ENCODE results near the gene UNK. TPM values are rescaled to one million over a fixed set of nuclear protein-coding genes. Genes with fewer than 3 reads are reported as not detected.

Gene UNK
- total RNA-seq, 1 donor from 2014 or later, result 61.2 TPM

DNA sequence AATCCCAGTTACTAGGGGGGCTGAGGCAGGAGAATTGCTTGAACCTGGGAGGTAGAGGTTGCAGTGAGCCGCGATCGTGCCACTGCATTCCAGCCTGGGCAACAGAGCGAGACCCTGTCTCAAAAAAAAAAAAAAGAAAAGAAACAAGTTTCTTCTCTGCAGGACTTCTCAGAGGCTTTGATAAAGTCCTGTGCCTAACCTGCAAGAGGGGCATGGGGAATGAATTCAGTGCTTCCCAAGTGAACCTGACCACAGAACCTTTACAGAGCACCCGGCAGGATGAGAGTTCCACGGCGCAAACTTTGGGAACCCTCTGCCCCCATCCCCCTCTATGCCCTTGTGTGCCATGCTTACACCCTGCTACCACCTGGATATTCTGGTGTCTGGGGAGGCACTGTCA, 45.4 kb upstream of the UNK start:
- Mint-ChIP-seq H3K27me3 (no peaks in the 10 kb centered on the region), H3K27ac (no peak overlapping the region), H3K36me3 (ENCODE audit: low read depth) (no peaks in the 10 kb centered on the region), H3K9me3 (no peaks in the 10 kb centered on the region), H3K4me1 (peaks cover 12% of the 10 kb centered on the region), H3K4me3 (no peak overlapping the region)
- TF ChIP-seq, protein P1, sequence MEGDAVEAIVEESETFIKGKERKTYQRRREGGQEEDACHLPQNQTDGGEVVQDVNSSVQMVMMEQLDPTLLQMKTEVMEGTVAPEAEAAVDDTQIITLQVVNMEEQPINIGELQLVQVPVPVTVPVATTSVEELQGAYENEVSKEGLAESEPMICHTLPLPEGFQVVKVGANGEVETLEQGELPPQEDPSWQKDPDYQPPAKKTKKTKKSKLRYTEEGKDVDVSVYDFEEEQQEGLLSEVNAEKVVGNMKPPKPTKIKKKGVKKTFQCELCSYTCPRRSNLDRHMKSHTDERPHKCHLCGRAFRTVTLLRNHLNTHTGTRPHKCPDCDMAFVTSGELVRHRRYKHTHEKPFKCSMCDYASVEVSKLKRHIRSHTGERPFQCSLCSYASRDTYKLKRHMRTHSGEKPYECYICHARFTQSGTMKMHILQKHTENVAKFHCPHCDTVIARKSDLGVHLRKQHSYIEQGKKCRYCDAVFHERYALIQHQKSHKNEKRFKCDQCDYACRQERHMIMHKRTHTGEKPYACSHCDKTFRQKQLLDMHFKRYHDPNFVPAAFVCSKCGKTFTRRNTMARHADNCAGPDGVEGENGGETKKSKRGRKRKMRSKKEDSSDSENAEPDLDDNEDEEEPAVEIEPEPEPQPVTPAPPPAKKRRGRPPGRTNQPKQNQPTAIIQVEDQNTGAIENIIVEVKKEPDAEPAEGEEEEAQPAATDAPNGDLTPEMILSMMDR (IDR thresholded peaks at IDR 0.05), result no peak
- ChIA-PET POLR2A (no interaction called here), CTCF (interaction anchor here (1.0 to 5.0 kb wide), 4 partner anchors 9 to 106 kb away, joined by 3 to 25 read pairs (median 7); partner anchors contain the start of gene SMIM5)
- intact Hi-C loops (cut with micrococcal nuclease), result no loop called here
- ATAC-seq (ENCODE audit: low read depth) (no peak), DNase-seq (no peak)

DNA sequence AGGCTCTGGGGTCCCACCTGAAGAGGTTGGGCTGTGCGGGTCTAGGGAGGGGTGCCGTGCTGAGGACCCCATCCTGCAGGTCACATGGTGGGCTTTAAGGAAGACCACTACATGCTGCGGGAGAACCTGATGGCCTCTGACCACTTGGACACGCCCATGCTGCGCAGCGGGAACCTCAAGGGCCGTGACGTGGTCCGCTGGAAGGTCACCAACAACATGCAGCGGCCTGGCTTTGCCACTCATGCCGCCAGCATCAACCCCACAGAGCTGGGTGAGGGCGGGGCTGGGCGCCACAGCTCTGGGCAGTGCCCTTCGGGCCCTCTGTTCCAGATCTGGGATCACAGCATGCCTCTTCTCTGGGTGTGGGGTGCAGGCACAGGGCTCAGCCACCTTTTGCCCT, 44.8 kb upstream of the UNK start:
- H3K36me3 Mint-ChIP-seq (ENCODE audit: low read depth), result no peaks in the 10 kb centered on the region
- H3K9me3 Mint-ChIP-seq, result no peaks in the 10 kb centered on the region
- H3K4me3 Mint-ChIP-seq, result no peak overlapping the region
- no peak overlapping the region for H3K27ac Mint-ChIP-seq
- intact Hi-C loops (cut with micrococcal nuclease), result no loop called here
- no peaks in the 10 kb centered on the region for H3K27me3 Mint-ChIP-seq
- TF ChIP-seq, protein P1 (IDR thresholded peaks at IDR 0.05), result no peak
- POLR2A ChIA-PET, result no interaction called here
- peaks cover 6% of the 10 kb centered on the region for H3K4me1 Mint-ChIP-seq
- no peak for DNase-seq
- CTCF ChIA-PET, result interaction anchor here (1.0 to 5.0 kb wide), 2 partner anchors 8 to 107 kb away, joined by 4 to 25 read pairs; partner anchors contain the start of gene SMIM5
- no peak for ATAC-seq (ENCODE audit: low read depth)

DNA sequence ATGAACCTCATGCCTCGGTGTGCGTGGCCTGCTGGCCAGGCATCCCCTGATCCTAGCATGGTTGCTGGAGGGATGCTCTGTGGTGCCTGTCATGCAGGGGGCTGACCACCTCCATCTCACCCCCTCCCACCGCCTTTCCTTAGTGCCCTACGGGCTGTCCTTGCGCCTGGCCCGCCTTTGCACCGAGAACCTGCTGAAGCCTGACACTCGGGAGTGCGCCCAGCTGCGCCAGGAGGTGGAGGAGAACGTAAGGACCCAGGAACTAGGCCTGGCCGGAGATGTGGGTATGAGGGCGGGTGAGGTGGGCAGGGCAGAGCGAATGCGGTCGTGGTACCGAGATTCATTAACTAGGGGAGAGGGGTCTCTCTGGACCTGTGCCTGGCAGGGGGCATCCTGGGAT, 44.4 kb upstream of the UNK start:
- peaks cover 5% of the 10 kb centered on the region for H3K4me1 Mint-ChIP-seq

GRCh38 chr17:75740631-75741077, 44.0 kb upstream of the UNK start:
- DNase-seq (no peak), ATAC-seq (ENCODE audit: low read depth) (no peak)
- Mint-ChIP-seq H3K27me3 (no peaks in the 10 kb centered on the region), H3K4me3 (no peak overlapping the region), H3K27ac (no peak overlapping the region), H3K4me1 (peaks cover 5% of the 10 kb centered on the region), H3K9me3 (no peaks in the 10 kb centered on the region), H3K36me3 (ENCODE audit: low read depth) (no peaks in the 10 kb centered on the region)
- ChIA-PET CTCF (interaction anchor here (1.0 to 5.0 kb wide), 2 partner anchors 9 to 107 kb away, joined by 3 to 25 read pairs; partner anchors contain the start of gene SMIM5), POLR2A (no interaction called here)
- intact Hi-C loops (cut with micrococcal nuclease), result no loop called here
- TF ChIP-seq, protein P1 (IDR thresholded peaks at IDR 0.05), result no peak

More for the DNA sequence above, 44.4 kb upstream of the UNK start:
- H3K36me3 Mint-ChIP-seq (ENCODE audit: low read depth), result no peaks in the 10 kb centered on the region
- TF ChIP-seq, protein P1 (IDR thresholded peaks at IDR 0.05), result no peak
- ATAC-seq (ENCODE audit: low read depth) (no peak), DNase-seq (no peak)
- POLR2A ChIA-PET, result no interaction called here
- H3K4me3 Mint-ChIP-seq, result no peak overlapping the region
- H3K27me3 Mint-ChIP-seq, result no peaks in the 10 kb centered on the region
- H3K9me3 Mint-ChIP-seq, result no peaks in the 10 kb centered on the region
- no peak overlapping the region for H3K27ac Mint-ChIP-seq
- CTCF ChIA-PET, result interaction anchor here (1.0 to 5.0 kb wide), 3 partner anchors 8 to 107 kb away, joined by 3 to 25 read pairs (median 4); partner anchors contain the start of gene SMIM5
- intact Hi-C loops (cut with micrococcal nuclease), result no loop called here

DNA sequence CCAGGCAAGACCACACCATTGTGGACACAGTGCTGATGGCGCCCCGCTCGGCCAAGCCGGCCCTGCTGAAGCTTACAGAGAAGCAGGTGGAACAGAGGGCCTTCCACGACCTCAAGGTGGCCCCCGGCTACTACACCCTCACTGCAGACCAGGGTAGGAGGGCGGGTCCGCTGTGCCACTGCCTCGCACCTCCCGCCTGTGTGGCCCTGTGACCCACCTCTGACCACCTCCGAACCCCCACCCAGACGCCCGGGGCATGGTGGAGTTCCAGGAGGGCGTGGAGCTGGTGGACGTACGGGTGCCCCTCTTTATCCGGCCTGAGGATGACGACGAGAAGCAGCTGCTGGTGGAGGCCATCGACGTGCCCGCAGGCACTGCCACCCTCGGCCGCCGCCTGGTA, 42.3 kb upstream of the UNK start:
- no peak for ATAC-seq (ENCODE audit: low read depth)

More for the DNA sequence above, 42.3 kb upstream of the UNK start:
- H3K9me3 Mint-ChIP-seq, result no peaks in the 10 kb centered on the region
- peaks cover 5% of the 10 kb centered on the region for H3K4me1 Mint-ChIP-seq
- H3K27ac Mint-ChIP-seq, result no peak overlapping the region
- H3K36me3 Mint-ChIP-seq (ENCODE audit: low read depth), result no peaks in the 10 kb centered on the region
- H3K27me3 Mint-ChIP-seq, result no peaks in the 10 kb centered on the region
- no peak for DNase-seq
- intact Hi-C loops (cut with micrococcal nuclease), result no loop called here
- H3K4me3 Mint-ChIP-seq, result no peak overlapping the region
- ChIA-PET CTCF (interaction anchor here (1.5 kb wide), 1 partner anchor 109 kb away, joined by 7 read pairs; the partner anchor contains the start of gene SMIM5), POLR2A (no interaction called here)
- TF ChIP-seq, protein P1 (IDR thresholded peaks at IDR 0.05), result no peak

All from activated B cell treated with CpG ODN at 0.5 μM for 24 hours (primary cell).